Muscle layer of duodenum (tissue), 2 donors: ENCODE results near the gene TSPAN10.
A peak's percentile ranks its signal among the peaks of the same experiment; 100 is the strongest.

ENCODE experiments used
- H3K27ac ChIP-seq: one replicate; pipeline ENCODE4 v1.7.0; 2013; ENCODE audit warnings: mild to moderate bottlenecking, low read length
- H3K27me3 ChIP-seq: one replicate; pipeline ENCODE4 v1.7.0; 2013; ENCODE audit warnings: low read depth, mild to moderate bottlenecking, control low read depth, low read length
- H3K36me3 ChIP-seq, 2 donors: one replicate each; pipeline ENCODE4 v1.7.0; 2013; ENCODE audit warnings: low read length in 2 of 2, control low read depth in 1 of 2, mild to moderate bottlenecking in 1 of 2; ENCODE audit not compliant: insufficient read depth in 2 of 2, control insufficient read depth in 1 of 2
- H3K4me1 ChIP-seq, 2 donors: one replicate each; pipeline ENCODE4 v1.7.0; 2013; ENCODE audit warnings: low read length in 2 of 2, mild to moderate bottlenecking in 2 of 2, control low read depth in 1 of 2, moderate library complexity in 1 of 2; ENCODE audit not compliant: insufficient read depth in 2 of 2, control insufficient read depth in 1 of 2
- H3K4me3 ChIP-seq, 2 donors: one replicate each; pipeline ENCODE4 v1.7.0; 2013; ENCODE audit warnings: low read length in 2 of 2, low read depth in 1 of 2, mild to moderate bottlenecking in 1 of 2
- H3K9me3 ChIP-seq, 2 donors: one replicate each; pipeline ENCODE4 v1.7.0; 2013; ENCODE audit warnings: low read length in 2 of 2, control low read depth in 1 of 2, mild to moderate bottlenecking in 1 of 2; ENCODE audit not compliant: control insufficient read depth in 1 of 2
- donor health status: healthy.

Gene TSPAN10

DNA sequence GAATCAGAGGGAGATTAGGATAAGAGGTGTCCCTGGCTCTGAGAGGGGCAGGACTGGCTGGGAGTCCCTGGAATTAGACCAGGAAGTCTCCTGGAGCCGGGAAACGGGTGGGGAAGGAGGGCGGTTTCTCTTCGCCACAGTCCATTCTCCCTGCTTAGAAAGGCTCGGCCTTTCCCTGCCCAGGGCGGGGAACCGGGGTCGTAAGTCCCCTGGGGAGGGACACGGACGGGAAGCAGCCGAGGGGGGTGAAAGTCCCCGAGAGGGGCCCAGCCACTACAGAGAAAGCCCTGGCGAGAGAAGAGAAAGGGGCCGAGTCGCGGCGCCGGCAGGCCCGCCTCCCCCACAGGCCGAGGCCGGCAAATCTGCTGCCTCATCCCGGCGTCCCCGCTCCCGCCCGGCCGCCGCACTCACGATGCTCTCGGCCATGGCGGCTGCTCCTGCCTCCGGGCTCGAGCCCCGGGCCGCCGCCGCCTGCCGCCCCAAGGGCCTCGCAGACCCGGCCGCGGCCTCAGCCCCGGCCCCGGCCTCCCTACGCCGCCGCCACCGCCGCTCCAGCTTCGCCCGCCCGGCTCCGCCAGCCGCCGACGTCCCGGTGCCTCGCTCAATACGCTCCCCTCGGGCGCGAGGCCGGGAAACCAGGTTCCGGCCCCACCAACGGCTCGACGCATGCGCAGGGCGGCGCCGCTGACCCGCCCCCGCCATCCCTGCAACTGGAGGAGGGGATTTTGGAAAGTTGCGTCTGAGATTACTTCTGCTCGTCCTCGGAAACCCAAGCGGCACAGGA, at the start of gene TSPAN10, which contains the start of gene NPLOC4:
TSS of gene TSPAN10 (plus strand) at position 692 of the 784 bp plus-strand sequence. CDS start 5,217 bp downstream, outside the sequence.
TSS of gene NPLOC4 (minus strand) at position 608 of the 784 bp plus-strand sequence. CDS start at position 426, 182 bp downstream.
- peaks cover 0 to 4% of the 10 kb centered on the region in 2 donors for H3K36me3 ChIP-seq
- H3K27ac ChIP-seq: peak within 1 kb of the TSS; percentile 93
- H3K4me1 ChIP-seq: peaks cover 7 to 35% of the 10 kb centered on the region in 2 donors

DNA sequence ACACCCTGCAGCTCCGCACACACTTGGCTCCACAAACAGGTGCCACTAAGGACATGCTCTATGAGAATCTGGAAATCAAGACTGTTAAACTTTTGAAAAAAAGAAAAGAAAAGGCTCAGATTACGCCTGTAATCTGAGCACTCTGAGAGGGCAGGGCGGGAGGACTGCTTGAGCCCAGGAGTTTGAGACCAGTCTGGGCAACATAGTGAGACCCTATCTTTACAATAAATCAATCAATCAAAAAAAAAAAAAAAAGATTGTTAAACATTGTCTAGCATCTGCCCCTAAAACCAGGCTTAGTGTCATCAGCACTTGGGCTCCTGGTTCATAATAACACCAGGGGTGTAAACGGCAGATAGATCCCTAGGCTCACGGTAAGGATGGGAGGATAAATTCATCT, 47.4 kb upstream of the TSPAN10 start:
- H3K4me3 ChIP-seq: no peak overlapping the region
- no peaks in the 10 kb centered on the region for H3K27me3 ChIP-seq
- H3K27ac ChIP-seq: no peak overlapping the region
- no peaks in the 10 kb centered on the region for H3K4me1 ChIP-seq
- peaks cover 54 to 75% of the 10 kb centered on the region in 2 donors for H3K36me3 ChIP-seq
- H3K9me3 ChIP-seq: no peaks in the 10 kb centered on the region

More for the DNA sequence above, at the start of gene TSPAN10, which contains the start of gene NPLOC4:
- no peaks in the 10 kb centered on the region for H3K27me3 ChIP-seq
- peak within 1 kb of the TSS; percentile 89 to 94 for H3K4me3 ChIP-seq
- H3K9me3 ChIP-seq: no peaks in the 10 kb centered on the region

DNA sequence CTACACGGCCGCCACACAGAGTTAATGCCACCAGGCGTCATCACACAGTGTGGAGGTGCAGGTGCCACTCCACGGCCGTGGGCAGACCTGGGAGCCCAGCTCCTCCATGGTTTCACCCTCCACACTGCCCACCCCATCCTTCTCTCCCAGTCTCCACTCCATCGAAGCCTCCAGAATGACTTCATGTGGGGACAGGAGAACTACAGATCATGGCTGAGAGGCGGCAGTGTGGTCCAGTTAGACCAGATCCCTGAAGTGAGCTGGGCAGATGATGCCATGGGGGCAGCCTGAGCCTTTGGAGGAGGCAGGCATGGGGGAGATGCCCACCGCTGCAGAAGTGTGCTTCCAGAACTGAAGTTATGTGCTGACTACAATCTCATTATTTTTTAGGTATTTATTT, 46.9 kb upstream of the TSPAN10 start:
- Histone ChIP-seq H3K9me3 (no peaks in the 10 kb centered on the region), H3K27me3 (no peaks in the 10 kb centered on the region), H3K4me1 (no peaks in the 10 kb centered on the region), H3K36me3 (peaks cover 54 to 78% of the 10 kb centered on the region in 2 donors), H3K4me3 (no peak overlapping the region), H3K27ac (no peak overlapping the region)

DNA sequence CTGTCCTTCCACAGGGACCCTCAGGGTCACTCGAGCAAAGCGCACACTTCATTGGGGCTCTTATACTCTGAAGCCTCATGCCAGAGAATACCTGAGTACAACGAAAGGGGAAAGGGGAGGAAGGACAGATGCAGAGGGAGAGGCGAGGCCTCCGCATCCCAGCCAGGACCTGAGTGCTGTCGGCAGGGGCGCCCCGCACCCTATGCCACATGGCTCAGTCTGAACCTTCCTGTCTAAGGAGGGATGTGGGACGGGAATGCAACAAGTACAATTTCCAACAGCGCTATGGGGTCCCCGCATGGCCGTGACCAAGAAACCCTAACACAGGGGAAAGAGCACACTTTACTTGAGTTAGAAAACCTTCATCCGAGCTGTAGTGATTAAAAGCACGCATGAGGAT, 45.0 kb upstream of the TSPAN10 start:
- no peak overlapping the region for H3K4me3 ChIP-seq
- peaks cover 52 to 74% of the 10 kb centered on the region in 2 donors for H3K36me3 ChIP-seq
- no peaks in the 10 kb centered on the region for H3K27me3 ChIP-seq
- H3K4me1 ChIP-seq: no peaks in the 10 kb centered on the region
- no peaks in the 10 kb centered on the region for H3K9me3 ChIP-seq
- no peak overlapping the region for H3K27ac ChIP-seq

DNA sequence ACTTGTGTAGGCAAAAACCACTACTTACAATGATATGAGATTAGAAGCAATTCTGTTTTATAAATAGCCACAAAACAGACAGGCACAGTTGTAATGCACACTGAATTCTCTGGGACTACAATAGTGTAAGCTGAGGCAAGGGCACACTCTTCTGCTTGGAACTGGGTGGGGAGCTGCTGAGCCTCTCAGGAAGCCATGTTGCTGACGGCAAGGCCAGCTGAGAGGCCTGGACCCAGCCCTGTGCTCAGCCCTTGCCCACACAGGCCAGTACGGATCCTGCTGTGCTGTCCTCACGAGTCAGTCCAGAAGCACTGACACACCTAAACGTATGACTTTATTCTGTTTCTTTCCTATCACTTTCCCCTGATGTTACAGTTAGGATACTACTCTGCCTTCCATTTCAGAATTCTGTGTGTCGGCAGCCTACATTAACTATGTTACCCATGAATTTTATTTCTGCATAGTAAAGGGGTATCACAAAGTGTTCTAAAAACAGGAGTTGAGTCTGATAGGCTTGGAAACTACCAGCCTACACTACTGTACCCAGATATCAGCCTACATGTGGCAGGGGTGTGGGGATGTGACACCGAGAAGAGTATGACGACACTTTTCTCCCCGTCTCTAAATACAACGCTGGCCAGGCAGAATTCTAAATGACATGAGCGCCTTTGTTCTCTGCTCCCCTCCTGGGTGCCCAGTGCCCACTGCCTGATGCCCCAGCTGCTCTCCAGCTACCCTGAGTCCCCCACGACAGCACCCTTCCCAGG, 43.7 kb upstream of the TSPAN10 start:
- no peak overlapping the region for H3K4me3 ChIP-seq
- no peaks in the 10 kb centered on the region for H3K9me3 ChIP-seq
- H3K27me3 ChIP-seq: no peaks in the 10 kb centered on the region
- H3K36me3 ChIP-seq: peaks cover 50 to 70% of the 10 kb centered on the region in 2 donors
- no peaks in the 10 kb centered on the region for H3K4me1 ChIP-seq
- no peak overlapping the region for H3K27ac ChIP-seq

DNA sequence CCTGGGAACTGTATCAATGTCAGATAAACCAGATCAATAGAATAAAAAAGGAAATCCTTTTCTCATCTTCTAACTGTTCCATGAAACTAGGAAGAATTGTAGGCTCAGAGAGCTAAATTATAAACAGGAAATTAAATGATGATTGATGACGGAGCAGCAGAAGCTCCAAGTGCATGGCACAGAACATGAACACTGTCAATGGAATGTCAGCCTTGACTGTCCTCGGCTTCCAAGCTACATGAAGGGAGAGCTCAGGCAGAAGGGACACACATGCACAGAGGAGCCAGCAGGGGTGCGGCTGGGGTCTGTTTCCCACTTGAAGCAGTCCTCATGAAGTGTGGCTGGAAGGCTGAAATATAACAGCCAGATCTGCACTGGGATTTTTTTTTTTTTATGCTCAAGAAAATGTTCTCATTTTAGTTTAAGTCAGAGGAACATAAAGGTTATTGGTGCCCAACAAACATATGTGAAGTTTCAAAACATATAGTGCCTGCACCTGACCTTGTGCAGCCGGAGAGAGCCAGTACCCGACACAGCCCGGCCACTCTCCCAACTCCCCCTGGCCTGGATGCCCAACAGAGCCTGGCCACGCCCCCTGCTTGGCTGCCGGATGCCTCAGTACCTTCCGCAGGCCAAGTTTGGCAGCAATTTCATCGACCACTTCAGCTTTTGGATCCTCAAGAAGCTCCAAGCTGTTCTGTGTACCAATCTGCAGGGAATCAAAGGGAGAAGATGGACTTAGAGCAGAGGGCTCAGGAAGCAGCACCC, 37.1 kb upstream of the TSPAN10 start:
- H3K9me3 ChIP-seq: no peaks in the 10 kb centered on the region
- no peaks in the 10 kb centered on the region for H3K27me3 ChIP-seq
- no peak overlapping the region for H3K4me3 ChIP-seq
- peaks cover 45 to 53% of the 10 kb centered on the region in 2 donors for H3K36me3 ChIP-seq
- H3K4me1 ChIP-seq: peaks cover 0 to 11% of the 10 kb centered on the region in 2 donors
- H3K27ac ChIP-seq: no peak overlapping the region

DNA sequence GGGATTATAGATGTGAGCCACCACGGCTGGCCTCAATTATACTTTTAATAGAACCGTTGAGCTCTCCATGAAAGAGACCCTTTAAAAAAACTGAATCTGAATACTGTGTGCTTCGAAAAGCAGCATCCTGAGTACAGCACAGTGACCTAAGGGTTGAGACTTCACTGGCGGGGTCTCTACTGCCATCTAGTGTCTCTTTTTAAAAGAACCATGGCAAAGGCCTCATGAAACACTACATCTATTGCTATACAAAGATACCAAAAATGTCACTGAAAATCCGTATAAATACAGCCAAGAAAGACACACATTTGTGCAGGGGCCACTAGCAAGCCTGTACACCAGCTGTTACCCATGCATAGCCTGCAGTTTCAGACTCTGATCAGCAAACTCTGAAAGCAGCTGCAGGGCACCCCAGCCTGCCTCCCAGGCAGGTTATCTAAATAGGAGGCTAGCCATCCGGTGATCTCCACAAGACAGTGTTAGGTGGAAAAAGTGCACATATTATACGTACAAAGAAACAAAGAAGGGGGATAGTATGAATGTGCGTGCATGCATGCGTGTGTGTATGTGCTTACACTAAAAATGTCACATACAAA, 35.4 kb upstream of the TSPAN10 start:
- Histone ChIP-seq H3K27ac (no peak overlapping the region), H3K4me3 (no peak overlapping the region), H3K9me3 (no peaks in the 10 kb centered on the region), H3K36me3 (peaks cover 46 to 47% of the 10 kb centered on the region in 2 donors), H3K4me1 (peaks cover 0 to 11% of the 10 kb centered on the region in 2 donors), H3K27me3 (no peaks in the 10 kb centered on the region)

DNA sequence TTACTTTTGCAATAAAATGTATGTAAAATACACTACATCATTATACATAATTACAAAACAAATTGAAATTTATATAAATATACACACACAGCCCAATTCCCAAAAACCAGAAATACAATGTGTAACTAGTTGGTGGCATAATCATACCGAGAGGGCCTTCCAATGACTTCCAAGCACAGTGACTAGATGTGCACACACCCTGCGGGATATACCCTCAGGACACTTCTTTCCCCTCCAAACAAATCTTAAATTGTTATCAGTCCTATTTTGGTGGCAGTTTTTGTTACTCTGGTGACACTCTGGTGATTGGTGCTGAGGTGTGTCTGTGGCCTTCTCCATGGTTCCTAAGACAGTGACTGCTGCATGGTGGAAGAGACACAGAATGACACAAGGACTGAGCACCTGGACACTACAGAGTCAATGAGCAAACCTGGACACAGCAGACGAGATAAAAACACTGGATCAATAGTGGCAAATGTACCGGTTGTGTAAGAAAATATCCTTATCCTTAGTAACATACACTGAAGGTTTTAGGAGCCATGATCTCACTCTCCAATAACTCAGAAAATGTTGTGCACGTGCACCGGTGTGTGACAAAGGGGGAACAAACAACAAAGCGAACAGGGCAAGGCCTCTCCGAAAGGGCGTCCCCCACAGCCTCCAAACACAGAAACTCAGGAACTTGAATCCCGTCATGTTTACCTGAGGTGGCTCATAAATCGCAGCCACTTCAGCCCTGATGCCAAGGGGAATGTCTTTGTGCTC, 33.0 kb upstream of the TSPAN10 start:
- Histone ChIP-seq H3K9me3 (no peaks in the 10 kb centered on the region), H3K36me3 (peaks cover 53 to 56% of the 10 kb centered on the region in 2 donors), H3K27me3 (no peaks in the 10 kb centered on the region), H3K27ac (no peak overlapping the region), H3K4me1 (peaks cover 0 to 11% of the 10 kb centered on the region in 2 donors), H3K4me3 (no peak overlapping the region)

DNA sequence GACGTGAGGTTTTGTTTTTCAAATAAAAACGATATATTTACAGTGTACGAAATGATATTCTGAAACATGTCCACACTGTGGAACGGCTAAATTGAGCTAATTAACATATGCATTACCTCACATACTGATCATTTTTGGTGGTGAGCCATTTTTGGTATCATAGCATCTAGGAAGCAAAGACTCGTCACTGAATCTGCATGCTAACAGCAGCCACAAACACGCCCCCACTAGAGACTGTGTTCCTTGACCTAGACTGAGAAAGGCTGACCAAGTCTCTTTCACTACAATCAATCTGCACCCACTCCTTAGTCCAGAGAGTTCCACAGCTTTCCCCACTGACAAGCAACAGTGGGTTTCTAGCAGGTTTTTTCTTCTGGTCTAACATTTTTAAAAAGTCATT, 29.6 kb upstream of the TSPAN10 start:
- Histone ChIP-seq H3K27ac (no peak overlapping the region), H3K4me3 (no peak overlapping the region), H3K9me3 (no peaks in the 10 kb centered on the region), H3K4me1 (no peaks in the 10 kb centered on the region), H3K36me3 (peaks cover 44 to 67% of the 10 kb centered on the region in 2 donors), H3K27me3 (no peaks in the 10 kb centered on the region)

DNA sequence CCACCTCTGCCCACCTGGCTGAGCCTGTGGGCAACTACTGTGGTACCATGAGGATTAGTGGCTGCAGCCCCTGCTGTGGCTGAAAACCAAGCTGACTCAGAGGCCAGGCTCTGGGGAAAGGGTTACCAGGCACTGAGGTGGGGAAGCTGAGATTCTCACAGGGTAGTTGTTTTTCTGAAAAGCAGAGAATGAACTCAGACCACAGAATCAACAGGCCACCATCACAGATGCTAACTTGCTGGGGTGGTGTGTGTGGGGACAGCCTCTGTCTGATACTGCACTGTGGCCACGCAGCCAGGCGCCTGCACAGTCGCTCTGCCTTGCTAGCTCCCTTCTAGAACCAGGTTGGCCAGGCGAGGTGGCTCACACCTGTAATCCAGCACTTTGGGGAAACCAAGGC, 28.9 kb upstream of the TSPAN10 start:
- H3K36me3 ChIP-seq: peaks cover 51 to 71% of the 10 kb centered on the region in 2 donors

More for the DNA sequence above, 28.9 kb upstream of the TSPAN10 start:
- H3K27me3 ChIP-seq: no peaks in the 10 kb centered on the region
- no peaks in the 10 kb centered on the region for H3K4me1 ChIP-seq
- no peak overlapping the region for H3K4me3 ChIP-seq
- H3K9me3 ChIP-seq: no peaks in the 10 kb centered on the region
- H3K27ac ChIP-seq: no peak overlapping the region
